H1 (cell line): ENCODE data around the gene MRPS27. TPM values are rescaled to one million over a fixed set of nuclear protein-coding genes. Genes with fewer than 3 reads are reported as not detected.

Source experiments
- CTCF ChIA-PET: fragments of 300-600 bp; sonication (Branson Sonifier 250); formaldehyde crosslinking; loops from one replicate; lab custom pipeline; 2021; ENCODE audit not compliant: partially characterized antibody; lab: Charles Lee
- POLR2A ChIA-PET: fragments of 300-600 bp; sonication (Branson Sonifier 250); formaldehyde crosslinking; loops from one replicate; lab custom pipeline; 2021; ENCODE audit warnings: inconsistent platforms; ENCODE audit not compliant: partially characterized antibody; lab: Charles Lee
- DNase-seq, 2 experiments: peaks; one replicate each; pipeline versions ENCODE4 v3.0.0 to v3.0.0-alpha.2; 2010 to 2022; ENCODE audit warnings: low spot score in 2 of 2, low read depth in 1 of 2, mixed read lengths in 1 of 2
- FAIRE-seq: peaks from 2 replicates; lab custom pipeline; 2011; peaks lifted over from hg19 to GRCh38; lab: Jason Lieb, UNC
- H2AFZ ChIP-seq: 2 replicates; pipeline ENCODE4 v1.8.1; 2012; ENCODE audit warnings: low read length, inconsistent platforms
- H2AK5ac ChIP-seq: 2 replicates; pipeline ENCODE4 v1.6.1; 2013; ENCODE audit warnings: low read depth, low read length
- H2BK120ac ChIP-seq: replicated peaks from 2 replicates; pipeline ENCODE3; 2013; ENCODE audit warnings: low read depth, low read length, inconsistent platforms
- H2BK12ac ChIP-seq: 2 replicates; pipeline ENCODE4 v1.6.1; 2013; ENCODE audit warnings: low read depth, low read length
- H2BK15ac ChIP-seq: 2 replicates; pipeline ENCODE4 v1.6.1; 2013; ENCODE audit warnings: low read length
- H2BK20ac ChIP-seq: 2 replicates; pipeline ENCODE4 v1.6.1; 2013; ENCODE audit warnings: low read length
- H2BK5ac ChIP-seq: 2 replicates; pipeline ENCODE4 v1.6.1; 2013; ENCODE audit warnings: low read depth, low read length
- H3K14ac ChIP-seq: 2 replicates; pipeline ENCODE4 v1.6.1; 2013; ENCODE audit warnings: inconsistent platforms; ENCODE audit not compliant: insufficient read length
- H3K18ac ChIP-seq: 2 replicates; pipeline ENCODE4 v1.6.1; 2013; ENCODE audit warnings: low read length; ENCODE audit errors: extremely low read depth
- H3K23ac ChIP-seq: 2 replicates; pipeline ENCODE4 v1.6.1; 2013; ENCODE audit warnings: inconsistent platforms; ENCODE audit not compliant: insufficient read length
- H3K23me2 ChIP-seq: 2 replicates; pipeline ENCODE4 v1.6.1; 2013; ENCODE audit warnings: low read depth, low read length
- H3K27ac ChIP-seq: 2 replicates; pipeline ENCODE4 v1.6.1; 2011; ENCODE audit warnings: low read depth, low read length, inconsistent platforms
- H3K27me3 ChIP-seq, 4 experiments: replicated peaks in 1 of 4; 1 replicate in 1 of 4; 2 replicates in 3 of 4; pipeline versions ENCODE4 v1.6.1 to v1.8.1; 2011 to 2013; ENCODE audit warnings: low read length in 3 of 4, mild to moderate bottlenecking in 3 of 4, inconsistent platforms in 2 of 4, mixed read lengths in 2 of 4, moderate library complexity in 1 of 4; ENCODE audit not compliant: control insufficient read depth in 3 of 4, insufficient read depth in 3 of 4; ENCODE audit errors: extremely low read depth in 1 of 4
- H3K36me3 ChIP-seq, 4 experiments: 2 replicates each; pipeline versions ENCODE4 v1.6.1 to v1.8.1; 2011 to 2013; ENCODE audit warnings: mild to moderate bottlenecking in 4 of 4, low read length in 3 of 4, moderate library complexity in 2 of 4, control low read depth in 1 of 4, inconsistent platforms in 1 of 4; ENCODE audit not compliant: insufficient read depth in 4 of 4, control insufficient read depth in 2 of 4
- H3K4ac ChIP-seq: replicated peaks from 2 replicates; pipeline ENCODE3; 2013; ENCODE audit warnings: low read length, low read depth, mixed read lengths, inconsistent platforms; ENCODE audit not compliant: insufficient read length
- H3K4me1 ChIP-seq, 4 experiments: replicated peaks in 1 of 4; 1 replicate in 1 of 4; 2 replicates in 3 of 4; pipeline versions ENCODE4 v1.6.1 to v1.8.1; 2011 to 2013; ENCODE audit warnings: low read length in 3 of 4, inconsistent platforms in 2 of 4, mixed read lengths in 1 of 4; ENCODE audit not compliant: insufficient read depth in 4 of 4, control insufficient read depth in 3 of 4
- H3K4me2 ChIP-seq, 2 experiments: 2 replicates each; pipeline versions ENCODE4 v1.6.1 to v1.8.1; 2011 to 2013; ENCODE audit warnings: low read depth in 2 of 2, low read length in 2 of 2, control low read depth in 1 of 2, inconsistent platforms in 1 of 2, mild to moderate bottlenecking in 1 of 2; ENCODE audit not compliant: insufficient read depth in 1 of 2
- H3K4me3 ChIP-seq, 4 experiments: fragments of 200-600, 300-600 bp in 1 of 4; sonication (generic), shearing (Covaris generic), sonication (Bioruptor Twin) in 1 of 4; 2 replicates each; pipeline versions ENCODE4 v1.5.1 to v1.8.1; 2011 to 2016; ENCODE audit warnings: low read length in 4 of 4, low read depth in 3 of 4, control low read depth in 2 of 4, inconsistent platforms in 2 of 4, mild to moderate bottlenecking in 2 of 4, mixed read lengths in 1 of 4, moderate library complexity in 1 of 4; ENCODE audit not compliant: insufficient read depth in 2 of 4; ENCODE audit errors: extremely low read depth in 1 of 4
- H3K56ac ChIP-seq: replicated peaks from 2 replicates; pipeline ENCODE3; 2013; ENCODE audit warnings: low read depth, mild to moderate bottlenecking, mixed read lengths, low read length, inconsistent platforms; ENCODE audit not compliant: insufficient read length
- H3K79me1 ChIP-seq: 2 replicates; pipeline ENCODE4 v1.6.1; 2013; ENCODE audit warnings: low read depth, low read length, control low read depth
- H3K79me2 ChIP-seq, 2 experiments: 2 replicates each; pipeline versions ENCODE4 v1.6.1 to v1.8.1; 2012 to 2013; ENCODE audit warnings: low read length in 2 of 2, mild to moderate bottlenecking in 2 of 2, inconsistent platforms in 1 of 2; ENCODE audit not compliant: insufficient read depth in 2 of 2, control insufficient read depth in 1 of 2
- H3K9ac ChIP-seq, 4 experiments: replicated peaks in 1 of 4; 1 replicate in 1 of 4; 2 replicates in 3 of 4; pipeline versions ENCODE4 v1.6.1 to v1.8.1; 2011 to 2013; ENCODE audit warnings: low read depth in 3 of 4, low read length in 3 of 4, control low read depth in 2 of 4, mild to moderate bottlenecking in 2 of 4, moderate library complexity in 2 of 4, inconsistent platforms in 1 of 4; ENCODE audit errors: extremely low read depth in 1 of 4
- H3K9me3 ChIP-seq, 2 experiments: 2 replicates each; pipeline versions ENCODE4 v1.6.1 to v1.8.1; 2012 to 2013; ENCODE audit warnings: mild to moderate bottlenecking in 2 of 2, moderate library complexity in 2 of 2, control low read depth in 1 of 2, inconsistent platforms in 1 of 2, low read depth in 1 of 2, low read length in 1 of 2, mixed read lengths in 1 of 2; ENCODE audit not compliant: insufficient read depth in 2 of 2
- H4K20me1 ChIP-seq, 2 experiments: replicated peaks in 1 of 2; 2 replicates each; pipeline versions ENCODE3 to v1.8.1; 2011 to 2013; ENCODE audit warnings: inconsistent platforms in 2 of 2, low read length in 2 of 2, mild to moderate bottlenecking in 1 of 2; ENCODE audit not compliant: insufficient read depth in 2 of 2, control insufficient read depth in 1 of 2
- H4K5ac ChIP-seq: 2 replicates; pipeline ENCODE4 v1.6.1; 2013; ENCODE audit warnings: low read length, low read depth, mixed read lengths, inconsistent platforms; ENCODE audit not compliant: insufficient read length
- H4K8ac ChIP-seq: 2 replicates; pipeline ENCODE4 v1.8.0; 2013; ENCODE audit warnings: mild to moderate bottlenecking, moderate library complexity, low read length, inconsistent platforms; ENCODE audit not compliant: insufficient read depth; ENCODE audit errors: extremely low read depth
- H4K91ac ChIP-seq: replicated peaks from 2 replicates; pipeline ENCODE3; 2013; ENCODE audit warnings: low read length, mixed read lengths, inconsistent platforms; ENCODE audit not compliant: insufficient read length
- RBBP5 ChIP-seq: IDR thresholded peaks from 2 replicates; pipeline ENCODE4 v1.7.1; 2012; ENCODE audit warnings: low read depth, mild to moderate bottlenecking, inconsistent platforms, low read length, moderate library complexity, borderline replicate concordance
- WGBS, 2 experiments: shearing (Covaris generic) in 1 of 2; methylation state at CpG; one replicate each; pipeline versions ENCODE4 v1.1.6 to v1.1.7; 2013 to 2015; ENCODE audit warnings: low lambda C conversion rate in 2 of 2, mixed read lengths in 2 of 2, inconsistent platforms in 1 of 2, low coverage in 1 of 2, missing lambda C conversion rate in 1 of 2; ENCODE audit not compliant: insufficient replicate concordance in 2 of 2, insufficient coverage in 1 of 2, insufficient read length in 1 of 2; ENCODE audit errors: extremely low coverage in 1 of 2, missing lambda C conversion rate in 1 of 2; 5-methylcytosine and 5-hydroxymethylcytosine counted together
- polyA plus RNA-seq, 7 experiments: library from polyadenylated mRNA; depleted of rRNA in 3 of 7; stranded (reverse) in 5 of 7; unstranded in 2 of 7; fragments of >200 nt in 5 of 7; fragments of 200-250 nt in 2 of 7; gene quantifications; 1 replicate in 5 of 7; 2 replicates in 1 of 7; 4 replicates in 1 of 7; pipeline versions ENCODE4 v1.2.1 to v1.2.3, GENCODE V29; 2011 to 2013; ENCODE audit warnings: missing spikeins in 2 of 7, mixed read lengths in 2 of 7
- total RNA-seq: library from RNA; stranded (reverse); fragmentation: NEBNext Ultra II Directional; extraction: Animal tissue kit (Norgen Biotek cat#: 25700); gene quantifications from 2 replicates; pipeline ENCODE4 v1.2.1, GENCODE V29; 2021

The MRPS27 gene
- total and polyA plus RNA-seq, 2 of the 8 experiments (the other 6 are each of a cell fraction or from before 2014, with no cell fraction given) = 93.2 to 102 TPM

GRCh38 chr5:72252574-72253155 is 67.4 kb downstream of the MRPS27 start:
- H2BK15ac ChIP-seq = no peak overlapping the region
- H3K27ac ChIP-seq = no peak overlapping the region
- CTCF ChIA-PET = interaction anchor here (0.6 to 2.0 kb wide), 2 partner anchors 17 to 246 kb away, joined by 3 to 5 read pairs; no protein-coding TSS in a partner anchor
- no peak overlapping the region for H3K56ac ChIP-seq
- H2BK20ac ChIP-seq = no peak overlapping the region
- H3K4me1 ChIP-seq = no peaks in the 10 kb centered on the region
- TF ChIP-seq RBBP5 = no peak
- TF ChIP-seq, all 59 proteins: peak for 0
- Histone ChIP-seq H3K79me1 (no peaks in the 10 kb centered on the region), H4K8ac (no peak overlapping the region), H3K9me3 (no peaks in the 10 kb centered on the region), H3K18ac (no peak overlapping the region), H4K5ac (no peak overlapping the region), H4K20me1 (peaks cover 0 to 3% of the 10 kb centered on the region in 2 experiments), H3K14ac (no peak overlapping the region), H3K4me2 (no peak overlapping the region), H2BK120ac (no peak overlapping the region), H2BK12ac (no peak overlapping the region), H3K23me2 (no peaks in the 10 kb centered on the region), H4K91ac (no peak overlapping the region), H3K79me2 (peaks cover 0 to 3% of the 10 kb centered on the region in 2 experiments; a peak in 1 of 4 replicates), H3K23ac (no peak overlapping the region), H2AFZ (no peak overlapping the region), H2AK5ac (no peak overlapping the region), H3K4me3 (no peak overlapping the region), H3K4ac (no peak overlapping the region), H2BK5ac (no peak overlapping the region), H3K9ac (no peak overlapping the region), H3K36me3 (no peaks in the 10 kb centered on the region; a peak in 3 of 8 replicates), H3K27me3 (no peaks in the 10 kb centered on the region)
- DNase-seq (no peak), FAIRE-seq (no peak)
- WGBS, 2 experiments = 92% methylated on average over 5 of the region's 5 CpGs; no CpG with 5 or more reads in 1 of the 2 experiments
- POLR2A ChIA-PET = interaction anchor here (0.9 kb wide), 1 partner anchor 8 kb away, joined by 3 read pairs; no protein-coding TSS in a partner anchor
